ENCODE measurements around the gene IZUMO4.

DNA sequence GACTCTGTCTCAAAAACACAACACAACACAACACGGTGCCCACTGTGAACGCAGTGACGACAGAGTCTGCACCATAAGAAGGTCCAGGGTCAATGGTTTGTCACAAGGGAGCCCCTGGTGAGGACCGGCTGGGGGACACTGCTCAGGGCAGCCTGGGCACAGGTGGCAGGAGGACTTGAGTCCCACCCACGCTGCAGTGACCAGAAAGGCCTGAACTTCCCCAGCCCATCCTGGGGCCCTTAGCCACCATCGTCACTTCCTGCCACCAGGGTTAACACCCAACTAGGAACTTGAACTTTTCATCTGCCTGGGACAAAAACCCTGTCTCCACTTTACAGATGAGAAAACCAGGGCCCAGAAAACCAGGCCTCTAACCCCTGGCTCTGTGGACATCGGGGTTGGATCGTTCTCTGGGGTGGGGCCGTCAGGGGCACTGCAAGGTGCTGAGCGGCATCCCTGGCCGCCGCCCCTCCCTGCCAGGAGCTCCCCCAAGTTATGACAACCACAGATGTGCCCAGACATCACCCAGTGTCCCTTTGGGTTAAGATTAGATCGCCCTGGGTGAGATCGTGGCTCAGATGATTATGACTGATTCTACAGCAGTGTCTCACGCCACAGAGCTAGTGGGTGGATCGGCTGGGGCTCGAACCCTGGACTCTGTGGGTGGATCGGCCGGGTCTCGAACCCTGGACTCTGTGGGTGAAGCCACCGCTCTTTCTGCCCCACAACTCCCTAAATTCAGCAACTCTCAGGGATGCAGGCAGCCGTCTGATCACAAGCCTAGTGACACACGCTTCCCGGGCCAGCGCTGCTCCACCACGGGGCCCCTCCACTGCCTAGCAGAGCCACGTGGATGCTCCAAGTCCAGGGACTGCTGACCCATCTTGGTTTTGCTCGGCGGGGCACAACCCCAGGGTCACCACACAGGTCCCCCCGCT, 14.6 kb upstream of the IZUMO4 start:
- TF ChIP-seq, protein P1, sequence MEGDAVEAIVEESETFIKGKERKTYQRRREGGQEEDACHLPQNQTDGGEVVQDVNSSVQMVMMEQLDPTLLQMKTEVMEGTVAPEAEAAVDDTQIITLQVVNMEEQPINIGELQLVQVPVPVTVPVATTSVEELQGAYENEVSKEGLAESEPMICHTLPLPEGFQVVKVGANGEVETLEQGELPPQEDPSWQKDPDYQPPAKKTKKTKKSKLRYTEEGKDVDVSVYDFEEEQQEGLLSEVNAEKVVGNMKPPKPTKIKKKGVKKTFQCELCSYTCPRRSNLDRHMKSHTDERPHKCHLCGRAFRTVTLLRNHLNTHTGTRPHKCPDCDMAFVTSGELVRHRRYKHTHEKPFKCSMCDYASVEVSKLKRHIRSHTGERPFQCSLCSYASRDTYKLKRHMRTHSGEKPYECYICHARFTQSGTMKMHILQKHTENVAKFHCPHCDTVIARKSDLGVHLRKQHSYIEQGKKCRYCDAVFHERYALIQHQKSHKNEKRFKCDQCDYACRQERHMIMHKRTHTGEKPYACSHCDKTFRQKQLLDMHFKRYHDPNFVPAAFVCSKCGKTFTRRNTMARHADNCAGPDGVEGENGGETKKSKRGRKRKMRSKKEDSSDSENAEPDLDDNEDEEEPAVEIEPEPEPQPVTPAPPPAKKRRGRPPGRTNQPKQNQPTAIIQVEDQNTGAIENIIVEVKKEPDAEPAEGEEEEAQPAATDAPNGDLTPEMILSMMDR (IDR thresholded peaks at IDR 0.05) = no peak
- TF ChIP-seq POLR2A (IDR thresholded peaks at IDR 0.05) = no peak
